ENCODE results near the gene FUT2. TPM values are rescaled to one million over a fixed set of nuclear protein-coding genes. Genes with fewer than 3 reads are reported as not detected.

FUT2 gene
- total and polyA plus RNA-seq, 2 experiments from 2014 or later = 12.4 to 16.9 TPM

- peaks cover 18% of the 10 kb centered on the region for H3K4me1 ChIP-seq (ENCODE audit: insufficient read depth)
- peak within 1 kb of the TSS; percentile 68 for H3K4me2 ChIP-seq
- H3K9me3 ChIP-seq (ENCODE audit: low read depth) = no peaks in the 10 kb centered on the region
- H3K4me3 ChIP-seq = no peak within 1 kb of the TSS
- H3K79me2 ChIP-seq = peaks cover 9% of the 10 kb centered on the region
- no peaks in the 10 kb centered on the region for H3K9me2 ChIP-seq (replicated peaks; ENCODE audit: insufficient read depth)
- TF ChIP-seq CTCF (IDR thresholded peaks at IDR 0.05; ENCODE audit: poor library complexity) (no peak), EZH2 (IDR thresholded peaks at IDR 0.05; ENCODE audit: borderline replicate concordance) (no peak), EZH2phosphoT487 (IDR thresholded peaks at IDR 0.05; ENCODE audit: low read depth, severe bottlenecking, unreplicated experiment) (no peak)
- DNase-seq (ENCODE audit: low spot score) = no peak
- WGBS (ENCODE audit: low lambda C conversion rate, missing lambda C conversion rate) = 94% methylated on average over 26 of the region's 33 CpGs
- H3K27ac ChIP-seq = peak within 1 kb of the TSS; percentile 10
- H2AFZ ChIP-seq = no peak within 1 kb of the TSS
- H4K20me1 ChIP-seq (ENCODE audit: insufficient read depth, poor library complexity, severe bottlenecking) = no peaks in the 10 kb centered on the region
- H3K27me3 ChIP-seq = no peaks in the 10 kb centered on the region
- H3K36me3 ChIP-seq (replicated peaks; ENCODE audit: insufficient read depth, low read depth) = no peaks in the 10 kb centered on the region
These were observed 23.7 kb downstream of the FUT2 start, which contains the start of gene MAMSTR for GRCh38 chr19:48719263-48720171. TSS of gene MAMSTR (minus strand) at chr19:48719725. CDS start at chr19:48719031, 694 bp downstream.

DNA sequence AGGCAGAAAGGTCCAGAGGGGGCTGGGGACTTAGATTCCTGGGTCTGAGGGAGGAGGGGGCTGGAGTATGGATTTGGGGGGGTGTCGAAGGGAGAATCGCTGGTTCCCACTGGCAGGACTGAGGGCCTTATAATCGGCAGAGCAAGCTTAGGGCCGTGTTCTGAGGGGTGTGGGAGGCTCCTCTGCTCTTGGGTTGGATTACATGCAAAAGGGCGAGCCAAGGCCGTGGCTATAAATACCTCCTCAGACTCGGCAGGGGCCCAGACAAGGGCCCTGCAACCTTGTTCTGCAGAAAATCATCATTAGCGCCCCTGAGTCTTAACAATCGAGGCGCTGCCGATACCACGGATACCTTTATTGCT is 24.5 kb downstream of the FUT2 start:
- no peak overlapping the region for H2AFZ ChIP-seq
- no peak for TF ChIP-seq CTCF (IDR thresholded peaks at IDR 0.05; ENCODE audit: poor library complexity)
- no peak for TF ChIP-seq EZH2phosphoT487 (IDR thresholded peaks at IDR 0.05; ENCODE audit: low read depth, severe bottlenecking, unreplicated experiment)
- no peak for TF ChIP-seq EZH2 (IDR thresholded peaks at IDR 0.05; ENCODE audit: borderline replicate concordance)
- peaks cover 15% of the 10 kb centered on the region for H3K4me1 ChIP-seq (ENCODE audit: insufficient read depth)
- H3K36me3 ChIP-seq (replicated peaks; ENCODE audit: insufficient read depth, low read depth) = no peaks in the 10 kb centered on the region
- H3K4me2 ChIP-seq = peak overlapping the region; percentile 68
- H3K9me3 ChIP-seq (ENCODE audit: low read depth) = no peaks in the 10 kb centered on the region
- H3K27ac ChIP-seq = peak overlapping the region; percentile 10
- 29% methylated on average over 9 of the region's 12 CpGs for WGBS (ENCODE audit: low lambda C conversion rate, missing lambda C conversion rate)
- no peak overlapping the region for H3K4me3 ChIP-seq
- no peaks in the 10 kb centered on the region for H3K27me3 ChIP-seq
- H4K20me1 ChIP-seq (ENCODE audit: insufficient read depth, poor library complexity, severe bottlenecking) = no peaks in the 10 kb centered on the region
- peaks cover 6% of the 10 kb centered on the region for H3K79me2 ChIP-seq
- DNase-seq (ENCODE audit: low spot score) = no peak
- H3K9me2 ChIP-seq (replicated peaks; ENCODE audit: insufficient read depth) = no peaks in the 10 kb centered on the region

DNA sequence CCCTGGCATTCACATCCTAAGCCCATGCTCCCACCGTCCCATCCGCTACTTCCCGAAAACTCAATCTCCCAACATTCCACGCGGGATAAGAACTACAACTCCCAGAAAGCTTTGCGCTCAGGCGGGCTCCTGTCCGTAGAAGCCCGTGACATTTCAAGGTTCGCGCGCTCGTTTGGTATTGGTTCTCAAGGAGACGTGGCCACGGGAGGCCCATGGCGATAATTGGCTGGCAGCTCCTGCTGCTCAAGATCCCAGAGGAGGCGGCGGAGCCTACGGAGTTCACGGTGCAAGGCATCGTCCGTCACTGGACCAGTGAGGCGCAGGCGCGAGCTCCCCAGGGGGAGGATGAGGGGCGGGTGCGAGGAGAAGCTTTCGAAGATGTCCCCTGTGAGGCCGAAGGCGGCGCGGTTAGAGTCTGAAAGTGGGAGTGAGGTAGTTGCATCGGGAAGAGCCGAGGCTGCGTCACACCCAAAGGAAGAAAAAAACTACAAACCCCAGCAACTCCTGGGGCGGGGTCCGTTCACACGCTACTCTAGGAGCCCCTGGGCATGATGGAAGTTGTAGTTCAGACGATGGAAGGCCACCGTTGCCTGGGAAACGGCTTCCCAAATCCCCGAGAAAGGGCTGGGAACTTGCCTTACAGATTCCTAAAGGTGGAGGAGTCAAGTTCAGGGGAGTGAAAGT is 25.0 kb downstream of the FUT2 start:
- H3K9me2 ChIP-seq (replicated peaks; ENCODE audit: insufficient read depth) = no peaks in the 10 kb centered on the region
- no peaks in the 10 kb centered on the region for H3K27me3 ChIP-seq
- peak overlapping the region; percentile 83 for H3K27ac ChIP-seq
- no peak for TF ChIP-seq CTCF (IDR thresholded peaks at IDR 0.05; ENCODE audit: poor library complexity)
- TF ChIP-seq EZH2phosphoT487 (IDR thresholded peaks at IDR 0.05; ENCODE audit: low read depth, severe bottlenecking, unreplicated experiment) = no peak
- TF ChIP-seq EZH2 (IDR thresholded peaks at IDR 0.05; ENCODE audit: borderline replicate concordance) = no peak
- 2% methylated on average over 42 of the region's 42 CpGs for WGBS (ENCODE audit: low lambda C conversion rate, missing lambda C conversion rate)
- H3K4me2 ChIP-seq = peak overlapping the region; percentile 68
- no peaks in the 10 kb centered on the region for H3K36me3 ChIP-seq (replicated peaks; ENCODE audit: insufficient read depth, low read depth)
- H3K79me2 ChIP-seq = peaks cover under 1% of the 10 kb centered on the region
- peaks cover 10% of the 10 kb centered on the region for H3K4me1 ChIP-seq (ENCODE audit: insufficient read depth)
- H3K9me3 ChIP-seq (ENCODE audit: low read depth) = no peaks in the 10 kb centered on the region
- peak overlapping the region; percentile 52 for H3K4me3 ChIP-seq
- H2AFZ ChIP-seq = peak overlapping the region; percentile 46
- H4K20me1 ChIP-seq (ENCODE audit: insufficient read depth, poor library complexity, severe bottlenecking) = no peaks in the 10 kb centered on the region
- DNase-seq (ENCODE audit: low spot score) = peak; percentile 99
